Mesenchymal stem cell (in vitro differentiated cells and primary cell): Measurements from ENCODE around the gene EP400.
A peak's percentile ranks its signal among the peaks of the same experiment; 100 is the strongest.

Experiments
- DNase-seq: peaks from one replicate; pipeline ENCODE4 v3.0.0-alpha.2; 2013
- H2AFZ ChIP-seq: one replicate; pipeline ENCODE4 v1.6.1; 2013; ENCODE audit warnings: low read depth, mild to moderate bottlenecking, control low read depth, inconsistent platforms, low read length, moderate library complexity
- H2AK5ac ChIP-seq: 2 replicates; pipeline ENCODE4 v1.6.1; 2013; ENCODE audit warnings: low read length, moderate library complexity, mild to moderate bottlenecking, inconsistent platforms; ENCODE audit not compliant: severe bottlenecking
- H2BK120ac ChIP-seq: one replicate; pipeline ENCODE4 v1.6.1; 2013; ENCODE audit warnings: low read depth, mild to moderate bottlenecking, inconsistent platforms, low read length, moderate library complexity
- H2BK12ac ChIP-seq, 2 experiments: one replicate each; pipeline ENCODE4 v1.6.1; 2013; ENCODE audit warnings: inconsistent platforms in 2 of 2, low read length in 2 of 2, mild to moderate bottlenecking in 2 of 2, moderate library complexity in 2 of 2, control low read depth in 1 of 2
- H2BK15ac ChIP-seq: one replicate; pipeline ENCODE4 v1.6.1; 2013; ENCODE audit warnings: mild to moderate bottlenecking, low read depth, inconsistent platforms; ENCODE audit not compliant: poor library complexity, severe bottlenecking
- H2BK5ac ChIP-seq: 2 replicates; pipeline ENCODE4 v1.6.1; 2013; ENCODE audit warnings: low read depth, mild to moderate bottlenecking, low read length, control low read depth, inconsistent platforms; ENCODE audit not compliant: poor library complexity, severe bottlenecking
- H3K14ac ChIP-seq, 2 experiments: one replicate each; pipeline ENCODE4 v1.6.1; 2013; ENCODE audit warnings: inconsistent platforms in 2 of 2, low read length in 2 of 2, control low read depth in 1 of 2, mild to moderate bottlenecking in 1 of 2, moderate library complexity in 1 of 2
- H3K18ac ChIP-seq, 2 experiments: one replicate each; pipeline ENCODE4 v1.6.1; 2013; ENCODE audit warnings: inconsistent platforms in 2 of 2, low read length in 2 of 2, control low read depth in 1 of 2, low read depth in 1 of 2, mild to moderate bottlenecking in 1 of 2
- H3K23ac ChIP-seq, 2 experiments: one replicate each; pipeline ENCODE4 v1.6.1; 2013; ENCODE audit warnings: inconsistent platforms in 2 of 2, low read length in 2 of 2, mild to moderate bottlenecking in 2 of 2, moderate library complexity in 2 of 2, control low read depth in 1 of 2
- H3K27ac ChIP-seq: 2 replicates; pipeline ENCODE4 v1.5.1; 2013; ENCODE audit warnings: mild to moderate bottlenecking, moderate library complexity, low read length, control low read depth, inconsistent platforms; ENCODE audit not compliant: poor library complexity, severe bottlenecking
- H3K27me3 ChIP-seq, 2 experiments: 2 replicates each; pipeline versions ENCODE4 v1.6.1 to v1.7.0; 2013; ENCODE audit warnings: low read length in 2 of 2, mild to moderate bottlenecking in 2 of 2, moderate library complexity in 2 of 2, control low read depth in 1 of 2, inconsistent platforms in 1 of 2; ENCODE audit not compliant: control insufficient read depth in 1 of 2, insufficient read depth in 1 of 2
- H3K36me3 ChIP-seq, 2 experiments: 2 replicates each; pipeline versions ENCODE4 v1.6.1 to v1.7.0; 2013; ENCODE audit warnings: low read length in 2 of 2, control low read depth in 1 of 2, inconsistent platforms in 1 of 2, low read depth in 1 of 2, mild to moderate bottlenecking in 1 of 2; ENCODE audit not compliant: insufficient read depth in 2 of 2, control insufficient read depth in 1 of 2
- H3K4ac ChIP-seq, 2 experiments: one replicate each; pipeline ENCODE4 v1.6.1; 2013; ENCODE audit warnings: inconsistent platforms in 2 of 2, low read length in 2 of 2, mild to moderate bottlenecking in 2 of 2, moderate library complexity in 2 of 2, control low read depth in 1 of 2, low read depth in 1 of 2
- H3K4me1 ChIP-seq: 2 replicates; pipeline ENCODE4 v1.6.1; 2013; ENCODE audit warnings: low read depth, low read length, control low read depth; ENCODE audit not compliant: control insufficient read depth, insufficient read depth
- H3K4me2 ChIP-seq: 2 replicates; pipeline ENCODE4 v1.6.1; 2013; ENCODE audit warnings: low read length, mild to moderate bottlenecking, inconsistent platforms; ENCODE audit not compliant: poor library complexity, severe bottlenecking
- H3K4me3 ChIP-seq, 2 experiments: 2 replicates each; pipeline versions ENCODE4 v1.5.1 to v1.7.0; 2013; ENCODE audit warnings: low read length in 2 of 2, mild to moderate bottlenecking in 2 of 2, control low read depth in 1 of 2, low read depth in 1 of 2; ENCODE audit not compliant: insufficient read depth in 1 of 2
- H3K79me1 ChIP-seq: replicated peaks from 2 replicates; pipeline ENCODE4 v1.6.1; 2013; ENCODE audit warnings: mild to moderate bottlenecking, control low read depth, low read length, inconsistent platforms; ENCODE audit not compliant: poor library complexity, severe bottlenecking
- H3K9ac ChIP-seq: 2 replicates; pipeline ENCODE4 v1.7.0; 2013; ENCODE audit warnings: mild to moderate bottlenecking, low read length, moderate library complexity
- H3K9me3 ChIP-seq: 2 replicates; pipeline ENCODE4 v1.7.0; 2013; ENCODE audit warnings: mild to moderate bottlenecking, low read length; ENCODE audit not compliant: control insufficient read depth
- H4K8ac ChIP-seq: one replicate; pipeline ENCODE4 v1.6.1; 2013; ENCODE audit warnings: inconsistent platforms, mild to moderate bottlenecking, low read length, moderate library complexity
- H4K91ac ChIP-seq: one replicate; pipeline ENCODE4 v1.6.1; 2013; ENCODE audit warnings: mild to moderate bottlenecking, low read length, inconsistent platforms
- WGBS: methylation state at CpG from one replicate; pipeline ENCODE4 v1.1.7; 2013; ENCODE audit warnings: mixed read lengths; 5-methylcytosine and 5-hydroxymethylcytosine counted together

The EP400 gene

GRCh38 chr12:131902332-131903241 lies 47.2 kb upstream of the EP400 start:
- no peak overlapping the region for H4K8ac ChIP-seq
- H3K9ac ChIP-seq, result no peak overlapping the region
- peak overlapping the region; percentile 18 for H2BK15ac ChIP-seq
- no peak for DNase-seq
- WGBS, result 93% methylated on average over 25 of the region's 25 CpGs
- H3K4me3 ChIP-seq, result no peak overlapping the region
- no peak overlapping the region for H2BK120ac ChIP-seq
- H4K91ac ChIP-seq, result no peak overlapping the region
- peaks cover 25% of the 10 kb centered on the region for H3K4me1 ChIP-seq
- no peak overlapping the region for H3K27ac ChIP-seq
- H2BK5ac ChIP-seq, result no peak overlapping the region
- H3K4ac ChIP-seq, result no peak overlapping the region
- H3K23ac ChIP-seq, result no peak overlapping the region
- peaks cover 6 to 84% of the 10 kb centered on the region in 2 experiments for H3K36me3 ChIP-seq
- H3K27me3 ChIP-seq, result no peaks in the 10 kb centered on the region
- H2AFZ ChIP-seq, result no peak overlapping the region
- H3K9me3 ChIP-seq, result no peaks in the 10 kb centered on the region
- no peak overlapping the region for H3K18ac ChIP-seq
- no peak overlapping the region for H3K4me2 ChIP-seq
- no peak overlapping the region for H2BK12ac ChIP-seq
- peaks cover 76% of the 10 kb centered on the region for H3K79me1 ChIP-seq
- no peak overlapping the region for H2AK5ac ChIP-seq
- H3K14ac ChIP-seq, result no peak overlapping the region

GRCh38 chr12:131903270-131904255 lies 46.2 kb upstream of the EP400 start:
- Histone ChIP-seq H3K36me3 (peaks cover 5 to 84% of the 10 kb centered on the region in 2 experiments), H3K4ac (no peak overlapping the region), H3K4me2 (no peak overlapping the region), H2AFZ (no peak overlapping the region), H2BK12ac (no peak overlapping the region), H3K9me3 (no peaks in the 10 kb centered on the region), H2BK15ac (no peak overlapping the region), H3K4me1 (peaks cover 20% of the 10 kb centered on the region), H3K14ac (no peak overlapping the region), H3K9ac (no peak overlapping the region), H3K4me3 (no peak overlapping the region), H3K27me3 (no peaks in the 10 kb centered on the region), H3K79me1 (peaks cover 74% of the 10 kb centered on the region), H3K18ac (no peak overlapping the region), H2BK5ac (no peak overlapping the region), H4K8ac (no peak overlapping the region), H2BK120ac (no peak overlapping the region), H2AK5ac (no peak overlapping the region), H4K91ac (no peak overlapping the region), H3K23ac (peak overlapping the region in 1 of 2 experiments; percentile 35), H3K27ac (no peak overlapping the region)
- no peak for DNase-seq
- 97% methylated on average over 12 of the region's 13 CpGs for WGBS

- no peak overlapping the region for H2BK120ac ChIP-seq
- peaks cover 3 to 88% of the 10 kb centered on the region in 2 experiments for H3K36me3 ChIP-seq
- no peak overlapping the region for H2BK12ac ChIP-seq
- no peak overlapping the region for H4K91ac ChIP-seq
- no peak overlapping the region for H3K4me2 ChIP-seq
- no peak for DNase-seq
- H2AK5ac ChIP-seq, result no peak overlapping the region
- no peak overlapping the region for H2BK15ac ChIP-seq
- 98% methylated on average over 5 of the region's 5 CpGs for WGBS
- H3K4ac ChIP-seq, result no peak overlapping the region
- H3K4me1 ChIP-seq, result peaks cover 20% of the 10 kb centered on the region
- no peak overlapping the region for H2BK5ac ChIP-seq
- H2AFZ ChIP-seq, result no peak overlapping the region
- H3K4me3 ChIP-seq, result no peak overlapping the region
- H3K9ac ChIP-seq, result no peak overlapping the region
- H3K9me3 ChIP-seq, result no peaks in the 10 kb centered on the region
- no peak overlapping the region for H3K14ac ChIP-seq
- peaks cover 77% of the 10 kb centered on the region for H3K79me1 ChIP-seq
- H3K27ac ChIP-seq, result no peak overlapping the region
- no peak overlapping the region for H3K23ac ChIP-seq
- H4K8ac ChIP-seq, result no peak overlapping the region
- no peak overlapping the region for H3K18ac ChIP-seq
- no peaks in the 10 kb centered on the region for H3K27me3 ChIP-seq
Measured at GRCh38 chr12:131904346-131904745, 45.4 kb upstream of the EP400 start.
